Smooth muscle cell (in vitro differentiated cells): Measurements from ENCODE around the gene ADGRB3. TPM values are rescaled to one million over a fixed set of nuclear protein-coding genes. Genes with fewer than 3 reads are reported as not detected.

Experiments
- DNase-seq: peaks from one replicate; lab custom pipeline; 2025; ENCODE audit not compliant: unreplicated experiment; lab: John Stamatoyannopoulos, UW
- H2AFZ ChIP-seq: fragments of 200-600 bp; sonication (generic); 2 replicates; pipeline ENCODE4 v1.6.0; 2016; ENCODE audit warnings: antibody characterized with exemption, low read depth, mild to moderate bottlenecking
- H3F3A ChIP-seq: fragments of 200-600 bp; sonication (generic); 2 replicates; pipeline ENCODE4 v1.6.0; 2017; ENCODE audit warnings: antibody characterized with exemption, low read depth
- H3K27ac ChIP-seq: fragments of 200-600 bp; sonication (generic); 2 replicates; pipeline ENCODE4 v1.5.1; 2016; ENCODE audit warnings: low read depth, mild to moderate bottlenecking
- H3K27me3 ChIP-seq: fragments of 200-600 bp; sonication (generic); 2 replicates; pipeline ENCODE4 v1.6.1; 2016; ENCODE audit warnings: low read depth, mild to moderate bottlenecking
- H3K36me3 ChIP-seq: fragments of 200-600 bp; sonication (generic); 2 replicates; pipeline ENCODE4 v1.5.1; 2016; ENCODE audit warnings: low read depth
- H3K4me1 ChIP-seq: fragments of 200-600 bp; sonication (generic); 2 replicates; pipeline ENCODE4 v1.5.1; 2016; ENCODE audit warnings: low read depth
- H3K4me2 ChIP-seq: fragments of 200-600 bp; sonication (generic); 2 replicates; pipeline ENCODE4 v1.6.0; 2016; ENCODE audit warnings: mild to moderate bottlenecking
- H3K4me3 ChIP-seq: fragments of 200-600 bp; sonication (generic); 2 replicates; pipeline ENCODE4 v1.5.1; 2016; ENCODE audit warnings: mild to moderate bottlenecking
- H3K79me2 ChIP-seq: fragments of 200-600 bp; sonication (generic); 2 replicates; pipeline ENCODE4 v1.6.0; 2016; ENCODE audit warnings: low read depth, mild to moderate bottlenecking
- H3K9ac ChIP-seq: fragments of 200-600 bp; sonication (generic); 2 replicates; pipeline ENCODE4 v1.6.0; 2016; ENCODE audit warnings: low read depth
- H3K9me3 ChIP-seq: fragments of 200-600 bp; sonication (generic); replicated peaks from 2 replicates; pipeline ENCODE4 v1.5.1; 2016; ENCODE audit warnings: low read depth
- H4K20me1 ChIP-seq: fragments of 200-600 bp; sonication (generic); 2 replicates; pipeline ENCODE4 v1.6.0; 2016; ENCODE audit warnings: low read depth
- WGBS: methylation state at CpG from one replicate; pipeline ENCODE4 v1.1.7; 2016; ENCODE audit warnings: low lambda C conversion rate; 5-methylcytosine and 5-hydroxymethylcytosine counted together
- polyA plus RNA-seq: library from polyadenylated mRNA; unstranded; fragments of >200 nt; fragmentation: Nextera tagmentation; extraction: Ambion mirVana; gene quantifications from 2 replicates; pipeline ENCODE4 v1.2.1, GENCODE V29; 2016
- total RNA-seq: library from RNA; depleted of rRNA; stranded (reverse); fragments of >200 nt; gene quantifications from 2 replicates; pipeline ENCODE4 v1.2.3, GENCODE V29; 2014
- TF ChIP-seq, protein P1 (sequence below): fragments of 200-600 bp; sonication (generic); IDR thresholded peaks from 2 replicates; pipeline ENCODE4 v1.5.1; 2017; ENCODE audit warnings: borderline replicate concordance, mild to moderate bottlenecking, antibody characterized with exemption; ENCODE audit not compliant: insufficient read depth, poor library complexity, severe bottlenecking

Gene ADGRB3
- total and polyA plus RNA-seq, 2 experiments from 2014 or later, result 0.34 to 0.63 TPM

- no peaks in the 10 kb centered on the region for H4K20me1 ChIP-seq
- H3K36me3 ChIP-seq, result no peaks in the 10 kb centered on the region
- 94% methylated on average over 2 of the region's 2 CpGs for WGBS
- H3K4me1 ChIP-seq, result no peaks in the 10 kb centered on the region
- no peak overlapping the region for H3K4me3 ChIP-seq
- H2AFZ ChIP-seq, result no peak overlapping the region
- H3K27ac ChIP-seq, result no peak overlapping the region
- no peaks in the 10 kb centered on the region for H3K79me2 ChIP-seq
- H3K4me2 ChIP-seq, result no peak overlapping the region
- no peaks in the 10 kb centered on the region for H3K9me3 ChIP-seq
- TF ChIP-seq, protein P1, sequence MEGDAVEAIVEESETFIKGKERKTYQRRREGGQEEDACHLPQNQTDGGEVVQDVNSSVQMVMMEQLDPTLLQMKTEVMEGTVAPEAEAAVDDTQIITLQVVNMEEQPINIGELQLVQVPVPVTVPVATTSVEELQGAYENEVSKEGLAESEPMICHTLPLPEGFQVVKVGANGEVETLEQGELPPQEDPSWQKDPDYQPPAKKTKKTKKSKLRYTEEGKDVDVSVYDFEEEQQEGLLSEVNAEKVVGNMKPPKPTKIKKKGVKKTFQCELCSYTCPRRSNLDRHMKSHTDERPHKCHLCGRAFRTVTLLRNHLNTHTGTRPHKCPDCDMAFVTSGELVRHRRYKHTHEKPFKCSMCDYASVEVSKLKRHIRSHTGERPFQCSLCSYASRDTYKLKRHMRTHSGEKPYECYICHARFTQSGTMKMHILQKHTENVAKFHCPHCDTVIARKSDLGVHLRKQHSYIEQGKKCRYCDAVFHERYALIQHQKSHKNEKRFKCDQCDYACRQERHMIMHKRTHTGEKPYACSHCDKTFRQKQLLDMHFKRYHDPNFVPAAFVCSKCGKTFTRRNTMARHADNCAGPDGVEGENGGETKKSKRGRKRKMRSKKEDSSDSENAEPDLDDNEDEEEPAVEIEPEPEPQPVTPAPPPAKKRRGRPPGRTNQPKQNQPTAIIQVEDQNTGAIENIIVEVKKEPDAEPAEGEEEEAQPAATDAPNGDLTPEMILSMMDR, result no peak
- no peaks in the 10 kb centered on the region for H3K27me3 ChIP-seq
- no peaks in the 10 kb centered on the region for H3F3A ChIP-seq
- no peak overlapping the region for H3K9ac ChIP-seq
- no peak for DNase-seq
These were observed 87.9 kb downstream of the ADGRB3 start for GRCh38 chr6:68722891-68723527.

- Histone ChIP-seq H2AFZ (no peak overlapping the region), H3K4me3 (no peak overlapping the region), H3K9me3 (no peaks in the 10 kb centered on the region), H3K9ac (no peak overlapping the region), H3K27me3 (no peaks in the 10 kb centered on the region), H4K20me1 (no peaks in the 10 kb centered on the region), H3F3A (no peaks in the 10 kb centered on the region), H3K4me2 (no peak overlapping the region), H3K36me3 (no peaks in the 10 kb centered on the region), H3K4me1 (no peaks in the 10 kb centered on the region), H3K79me2 (no peaks in the 10 kb centered on the region), H3K27ac (no peak overlapping the region)
- DNase-seq, result no peak
- TF ChIP-seq, protein P1, result no peak
- 98% methylated on average over 2 of the region's 2 CpGs for WGBS
These were observed 89.0 kb downstream of the ADGRB3 start for GRCh38 chr6:68724060-68724459.

DNA sequence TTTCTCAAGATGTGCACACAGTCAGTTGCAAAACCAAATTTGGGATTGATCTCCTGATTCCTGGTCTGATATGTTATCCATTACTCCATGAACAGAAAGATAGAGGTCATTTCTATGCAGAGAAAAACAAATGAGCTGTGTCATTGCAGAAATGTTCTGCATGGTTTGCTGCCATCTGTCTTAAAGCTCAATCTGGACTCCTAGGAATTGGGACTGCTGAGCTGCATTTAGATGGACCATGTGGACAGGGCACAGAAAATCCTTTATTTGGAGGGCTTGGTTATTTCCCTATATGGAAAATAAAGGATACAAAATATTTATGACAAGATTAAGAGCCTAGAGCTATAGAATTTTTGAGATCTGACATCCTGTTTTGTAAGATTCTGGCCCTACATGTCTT lies 91.3 kb downstream of the ADGRB3 start:
- H3K4me3 ChIP-seq, result no peak overlapping the region

GRCh38 chr6:68726992-68727391 lies 91.9 kb downstream of the ADGRB3 start:
- Histone ChIP-seq H3K27me3 (no peaks in the 10 kb centered on the region), H3F3A (no peaks in the 10 kb centered on the region), H4K20me1 (no peaks in the 10 kb centered on the region), H3K79me2 (no peaks in the 10 kb centered on the region), H3K4me1 (no peaks in the 10 kb centered on the region), H3K4me3 (no peak overlapping the region), H3K9ac (no peak overlapping the region), H3K4me2 (no peak overlapping the region), H3K9me3 (no peaks in the 10 kb centered on the region), H2AFZ (no peak overlapping the region), H3K36me3 (no peaks in the 10 kb centered on the region), H3K27ac (no peak overlapping the region)
- 100% methylated on average over 1 of the region's 1 CpG for WGBS
- no peak for DNase-seq
- TF ChIP-seq, protein P1, result no peak

More for the DNA sequence above, 91.3 kb downstream of the ADGRB3 start:
- no peaks in the 10 kb centered on the region for H3K79me2 ChIP-seq
- H4K20me1 ChIP-seq, result no peaks in the 10 kb centered on the region
- no peak overlapping the region for H2AFZ ChIP-seq
- H3K36me3 ChIP-seq, result no peaks in the 10 kb centered on the region
- H3K27me3 ChIP-seq, result no peaks in the 10 kb centered on the region
- no peak overlapping the region for H3K4me2 ChIP-seq
- TF ChIP-seq, protein P1, result no peak
- no peak overlapping the region for H3K27ac ChIP-seq
- no peaks in the 10 kb centered on the region for H3K9me3 ChIP-seq
- no peak for DNase-seq
- H3K9ac ChIP-seq, result no peak overlapping the region
- no peaks in the 10 kb centered on the region for H3F3A ChIP-seq
- H3K4me1 ChIP-seq, result no peaks in the 10 kb centered on the region
